NCI-H2171 treated with DMSO at 0.1 percent for 48 hours (cell line): ENCODE results near the gene TESPA1.
"Not testable (repeated sequence)": the region's sequence is repeated elsewhere in the genome, so short reads cannot be mapped to it uniquely, and the experiment has no call there.

Experiments
- DNase-seq: peaks from one replicate; lab custom pipeline; 2025; lab: John Stamatoyannopoulos, UW

Gene TESPA1

GRCh38 chr12:54984658-54985376 is at the start of gene TESPA1:
Gene TESPA1 (minus strand): TSS chr12:54984762. CDS start chr12:54974562, 10,200 bp downstream.
- DNase-seq = no peak

GRCh38 chr12:55034218-55034617 is 49.7 kb upstream of the TESPA1 start:
- no peak for DNase-seq

GRCh38 chr12:55025508-55025907 is 40.9 kb upstream of the TESPA1 start:
- DNase-seq = no peak

GRCh38 chr12:55024575-55024974 is 40.0 kb upstream of the TESPA1 start:
- DNase-seq = peak; percentile 48

- no peak for DNase-seq
Measured at GRCh38 chr12:55019784-55020183, 35.2 kb upstream of the TESPA1 start, which contains the start of gene NEUROD4. Gene NEUROD4 (plus strand): TSS chr12:55019974. CDS start chr12:55026440, 6,466 bp downstream.

- DNase-seq = peak; percentile 73
Measured at GRCh38 chr12:55017416-55017925, 32.9 kb upstream of the TESPA1 start.

- DNase-seq = peak; percentile 99
Measured at GRCh38 chr12:55008944-55009585, 24.5 kb upstream of the TESPA1 start.

- DNase-seq = no peak
Measured at GRCh38 chr12:55002355-55002754, 17.8 kb upstream of the TESPA1 start.

GRCh38 chr12:55001198-55001868 is 16.8 kb upstream of the TESPA1 start:
- DNase-seq = no peak

- peak; percentile 68 for DNase-seq
Measured at GRCh38 chr12:54998958-54999510, 14.5 kb upstream of the TESPA1 start.

GRCh38 chr12:54997929-54998522 is 13.5 kb upstream of the TESPA1 start:
- DNase-seq = peak; percentile 61

- DNase-seq = no peak
Measured at GRCh38 chr12:54996205-54996604, 11.6 kb upstream of the TESPA1 start.

- DNase-seq = peak; percentile 91
Measured at GRCh38 chr12:54993181-54993835, 8.7 kb upstream of the TESPA1 start.

GRCh38 chr12:54991991-54992375 is 7.4 kb upstream of the TESPA1 start:
- no peak for DNase-seq

GRCh38 chr12:54991161-54991990 is 6.8 kb upstream of the TESPA1 start:
- DNase-seq = no peak

GRCh38 chr12:54989829-54990228 is 5.3 kb upstream of the TESPA1 start:
- DNase-seq = no peak

- peak; percentile 98 for DNase-seq
Measured at GRCh38 chr12:54988402-54989054, 4.0 kb upstream of the TESPA1 start.

GRCh38 chr12:54987611-54988231 is 3.2 kb upstream of the TESPA1 start:
- DNase-seq = peak; percentile 58

GRCh38 chr12:54986773-54987172 is 2.2 kb upstream of the TESPA1 start:
- DNase-seq = not testable (repeated sequence)
